HEK293T (cell line): Measurements from ENCODE around the gene YBEY.
A peak's percentile ranks its signal among the peaks of the same experiment; 100 is the strongest.

Source experiments
- CTCF ChIA-PET: fragments of 350-600 bp; formaldehyde crosslinking; extraction: SDS; loops from one replicate; lab custom pipeline; 2021; ENCODE audit warnings: antibody characterized with exemption, inconsistent platforms; lab: Yijun Ruan, JAX
- POLR2A ChIA-PET: fragments of 350-600 bp; formaldehyde crosslinking; extraction: SDS; loops from one replicate; lab custom pipeline; 2020; ENCODE audit warnings: antibody characterized with exemption, inconsistent platforms; lab: Yijun Ruan, JAX
- DNase-seq: peaks from one replicate; pipeline ENCODE4 v3.0.0; 2012; ENCODE audit warnings: mixed read lengths; ENCODE audit errors: extremely low spot score
- ARNT ChIP-seq: fragments of 450-650 bp; IDR thresholded peaks from 2 replicates; pipeline ENCODE4 v1.6.1; 2017; ENCODE audit warnings: mild to moderate bottlenecking
- BHLHE40 ChIP-seq: fragments of 450-650 bp; IDR thresholded peaks from 2 replicates; pipeline ENCODE4 v1.6.1; 2016; ENCODE audit warnings: mild to moderate bottlenecking, moderate library complexity, borderline replicate concordance
- CTBP1 ChIP-seq: fragments of 450-650 bp; IDR thresholded peaks from 2 replicates; pipeline ENCODE4 v1.6.1; 2016; ENCODE audit warnings: borderline replicate concordance
- ELF4 ChIP-seq: fragments of 450-650 bp; IDR thresholded peaks from 2 replicates; pipeline ENCODE4 v1.6.1; 2017; ENCODE audit warnings: antibody characterized with exemption
- FOXA1 ChIP-seq: fragments of 450-650 bp; IDR thresholded peaks from 2 replicates; pipeline ENCODE4 v1.6.1; 2016; ENCODE audit warnings: mild to moderate bottlenecking
- FOXK2 ChIP-seq: fragments of 450-650 bp; IDR thresholded peaks from 2 replicates; pipeline ENCODE4 v1.6.1; 2016; ENCODE audit warnings: mild to moderate bottlenecking
- FOXM1 ChIP-seq: fragments of 450-650 bp; IDR thresholded peaks from 2 replicates; pipeline ENCODE4 v1.6.1; 2017; ENCODE audit warnings: mild to moderate bottlenecking, borderline replicate concordance
- HDGF ChIP-seq: fragments of 450-650 bp; IDR thresholded peaks from 2 replicates; pipeline ENCODE4 v1.6.1; 2017; ENCODE audit warnings: antibody characterized with exemption, borderline replicate concordance
- L3MBTL2 ChIP-seq: fragments of 450-650 bp; conservative IDR thresholded peaks from 2 replicates; pipeline ENCODE4 v1.6.1; 2016; ENCODE audit warnings: mild to moderate bottlenecking
- LEF1 ChIP-seq: fragments of 450-650 bp; IDR thresholded peaks from 2 replicates; pipeline ENCODE4 v1.6.1; 2017; ENCODE audit warnings: mild to moderate bottlenecking, borderline replicate concordance
- NFRKB ChIP-seq: fragments of 450-650 bp; IDR thresholded peaks from 2 replicates; pipeline ENCODE4 v1.6.1; 2016; ENCODE audit warnings: mild to moderate bottlenecking, moderate library complexity
- PKNOX1 ChIP-seq: fragments of 450-650 bp; IDR thresholded peaks from 2 replicates; pipeline ENCODE4 v1.6.1; 2016
- SP1 ChIP-seq: fragments of 450-650 bp; IDR thresholded peaks from 2 replicates; pipeline ENCODE4 v1.6.1; 2017
- SUZ12 ChIP-seq: fragments of 450-650 bp; IDR thresholded peaks from 2 replicates; pipeline ENCODE4 v1.6.1; 2016; ENCODE audit warnings: mild to moderate bottlenecking
- TARDBP ChIP-seq: fragments of 450-650 bp; IDR thresholded peaks from 2 replicates; pipeline ENCODE4 v1.6.1; 2016
- ZNF384 ChIP-seq: fragments of 450-650 bp; IDR thresholded peaks from 2 replicates; pipeline ENCODE4 v1.6.1; 2016

Gene YBEY

GRCh38 chr21:46323710-46324389, 37.7 kb downstream of the YBEY start, which contains the start of the genes C21orf58 and PCNT:
Gene C21orf58 (minus strand): TSS chr21:46323870. CDS start chr21:46322738, 1,132 bp downstream.
Gene PCNT (plus strand): TSS chr21:46324156. CDS start chr21:46324229, 73 bp downstream.
- peak; percentile 99 for DNase-seq
- POLR2A ChIA-PET, result interaction anchor here (1.2 to 2.7 kb wide), 3 partner anchors 11 to 312 kb away, joined by 4 to 12 read pairs (median 9); partner anchors contain the start of genes MCM3AP and YBEY
- CTCF ChIA-PET, result no interaction called here
- TF ChIP-seq ELF4 (peak; percentile 48; the same call in 1 of the 2 replicates), CTBP1 (no peak), FOXK2 (no peak), ZNF384 (no peak), L3MBTL2 (peak; percentile 72; the same call in 1 of the 2 replicates), LEF1 (peak; percentile 14; the same call in 1 of the 2 replicates), FOXM1 (peak; percentile 50; the same call in 1 of the 2 replicates), FOXA1 (no peak), HDGF (no peak), PKNOX1 (peak; percentile 93), SUZ12 (no peak), TARDBP (no peak)

DNA sequence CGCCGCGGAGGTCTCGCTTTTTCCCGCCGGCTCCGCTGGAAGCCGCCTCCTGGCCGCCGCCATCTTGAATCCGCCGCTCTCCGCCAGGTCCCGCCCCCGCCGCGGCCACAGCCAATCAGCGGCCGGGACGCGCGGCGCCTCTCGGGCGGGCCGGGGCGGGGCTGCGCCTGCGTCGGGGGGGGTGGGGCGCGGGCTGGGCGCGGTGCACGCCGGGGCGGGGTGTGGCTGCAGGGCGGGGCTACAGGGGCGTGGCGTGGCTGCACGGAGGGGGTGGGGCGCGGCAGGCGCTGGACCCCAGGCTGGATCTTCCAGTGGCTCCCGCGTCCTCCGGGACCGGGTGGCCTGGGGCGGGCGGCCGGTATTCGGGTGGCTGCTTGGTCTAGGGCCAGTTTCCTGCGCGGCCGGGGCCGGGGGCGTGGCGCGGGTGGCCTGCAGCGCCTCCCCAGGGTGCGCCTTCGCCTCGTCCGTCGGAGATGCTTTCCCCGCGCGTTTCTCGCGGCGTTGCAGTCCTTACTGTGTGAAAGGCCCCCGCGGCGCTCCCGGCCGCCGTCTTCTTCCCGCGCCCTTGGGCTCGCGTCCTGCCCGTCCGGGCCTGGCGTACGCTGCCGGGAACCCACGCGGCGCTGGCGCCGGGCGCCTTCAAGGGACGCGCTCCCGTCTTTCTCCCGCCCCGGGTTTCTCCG, 38.4 kb downstream of the YBEY start:
- TF ChIP-seq CTBP1 (no peak), FOXK2 (no peak)
- POLR2A ChIA-PET, result interaction anchor here (1.0 kb wide), 2 partner anchors 39 to 352 kb away, joined by 3 to 9 read pairs; partner anchors contain the start of genes MCM3AP and YBEY
- CTCF ChIA-PET, result interaction anchor here (1.0 kb wide), 1 partner anchor 181 kb away, joined by 6 read pairs; no protein-coding TSS in a partner anchor
- DNase-seq, result peak; percentile 99

GRCh38 chr21:46325073-46325912, 39.2 kb downstream of the YBEY start:
- ChIA-PET POLR2A (interaction anchor here (0.7 to 1.0 kb wide), 3 partner anchors 40 to 352 kb away, joined by 3 to 9 read pairs (median 5); partner anchors contain the start of genes MCM3AP, PRMT2 and YBEY), CTCF (interaction anchor here (1.0 kb wide), 1 partner anchor 182 kb away, joined by 6 read pairs; no protein-coding TSS in a partner anchor)
- peak; percentile 71 for DNase-seq
- TF ChIP-seq HDGF, result no peak

- no peak for DNase-seq
- ChIA-PET POLR2A (no interaction called here), CTCF (no interaction called here)
- no peak for TF ChIP-seq HDGF
- no peak for TF ChIP-seq ZNF384
- no peak for TF ChIP-seq SUZ12
- no peak for TF ChIP-seq BHLHE40
- TF ChIP-seq LEF1, result no peak
- no peak for TF ChIP-seq FOXA1
- TF ChIP-seq L3MBTL2, result no peak
Observed at GRCh38 chr21:46326110-46326703, 40.1 kb downstream of the YBEY start.

DNA sequence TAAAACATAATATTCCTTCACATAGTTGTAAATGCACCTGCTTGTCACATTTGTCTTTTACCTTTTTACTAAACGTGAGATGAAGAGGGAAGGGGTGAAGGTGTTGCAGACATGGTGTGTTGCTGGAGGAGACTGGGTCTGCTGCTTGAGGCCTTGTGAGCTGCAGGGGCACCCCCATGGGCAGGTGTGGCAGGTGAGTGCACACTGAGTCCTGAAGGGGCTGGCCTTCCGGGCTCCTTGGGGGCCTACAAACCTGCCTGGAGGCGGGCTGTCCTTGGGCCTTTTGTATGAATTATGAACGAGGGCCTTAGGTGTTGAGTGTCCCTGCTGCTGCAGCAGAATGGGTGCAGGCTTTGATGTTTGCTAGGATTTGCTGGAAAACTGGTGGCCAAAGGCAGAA, 41.6 kb downstream of the YBEY start:
- ChIA-PET POLR2A (no interaction called here), CTCF (no interaction called here)
- TF ChIP-seq TARDBP (no peak), ELF4 (no peak), CTBP1 (no peak), ARNT (no peak), FOXK2 (no peak), LEF1 (no peak), HDGF (no peak), FOXM1 (no peak), SUZ12 (no peak), BHLHE40 (no peak), FOXA1 (no peak), SP1 (no peak), L3MBTL2 (no peak)
- no peak for DNase-seq

DNA sequence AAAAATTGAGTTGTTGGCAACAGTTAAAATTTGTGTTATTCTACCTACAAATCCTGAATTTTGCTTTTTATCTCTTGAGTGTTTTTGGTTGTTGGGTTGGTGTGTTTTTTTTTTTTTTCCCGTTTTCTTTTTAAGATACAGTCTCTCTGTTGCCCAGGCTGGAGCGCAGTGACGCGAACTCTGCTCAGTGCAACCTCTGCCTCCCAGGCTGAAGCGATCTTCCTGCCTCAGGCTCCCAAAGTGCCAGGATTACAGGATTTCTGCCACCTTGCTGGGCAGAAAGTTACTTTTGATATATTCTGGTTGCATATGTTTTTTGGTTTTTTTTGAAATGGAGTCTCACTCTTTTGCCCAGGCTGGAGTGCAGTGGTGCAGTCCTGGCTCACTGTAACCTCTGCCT, 42.0 kb downstream of the YBEY start:
- no peak for TF ChIP-seq L3MBTL2
- TF ChIP-seq FOXM1, result no peak
- no peak for TF ChIP-seq SUZ12
- TF ChIP-seq PKNOX1, result no peak
- TF ChIP-seq FOXK2, result no peak
- TF ChIP-seq NFRKB, result no peak
- TF ChIP-seq BHLHE40, result no peak
- no peak for TF ChIP-seq HDGF
- no peak for TF ChIP-seq ELF4
- no peak for TF ChIP-seq CTBP1
- no peak for TF ChIP-seq FOXA1
- TF ChIP-seq LEF1, result no peak
- TF ChIP-seq TARDBP, result no peak
- no peak for TF ChIP-seq ZNF384
- TF ChIP-seq SP1, result no peak
- no peak for TF ChIP-seq ARNT
- POLR2A ChIA-PET, result no interaction called here
- CTCF ChIA-PET, result no interaction called here

More for the DNA sequence above, 42.0 kb downstream of the YBEY start:
- DNase-seq, result no peak
